GM12872 (cell line): ENCODE results near the gene HCN3.

Source experiments
- TF ChIP-seq, protein P1 (sequence below): IDR thresholded peaks from 3 replicates; pipeline ENCODE4 v1.5.1; 2011; ENCODE audit warnings: low read depth, mild to moderate bottlenecking, low read length, moderate library complexity; ENCODE audit not compliant: insufficient read depth

The HCN3 gene

DNA sequence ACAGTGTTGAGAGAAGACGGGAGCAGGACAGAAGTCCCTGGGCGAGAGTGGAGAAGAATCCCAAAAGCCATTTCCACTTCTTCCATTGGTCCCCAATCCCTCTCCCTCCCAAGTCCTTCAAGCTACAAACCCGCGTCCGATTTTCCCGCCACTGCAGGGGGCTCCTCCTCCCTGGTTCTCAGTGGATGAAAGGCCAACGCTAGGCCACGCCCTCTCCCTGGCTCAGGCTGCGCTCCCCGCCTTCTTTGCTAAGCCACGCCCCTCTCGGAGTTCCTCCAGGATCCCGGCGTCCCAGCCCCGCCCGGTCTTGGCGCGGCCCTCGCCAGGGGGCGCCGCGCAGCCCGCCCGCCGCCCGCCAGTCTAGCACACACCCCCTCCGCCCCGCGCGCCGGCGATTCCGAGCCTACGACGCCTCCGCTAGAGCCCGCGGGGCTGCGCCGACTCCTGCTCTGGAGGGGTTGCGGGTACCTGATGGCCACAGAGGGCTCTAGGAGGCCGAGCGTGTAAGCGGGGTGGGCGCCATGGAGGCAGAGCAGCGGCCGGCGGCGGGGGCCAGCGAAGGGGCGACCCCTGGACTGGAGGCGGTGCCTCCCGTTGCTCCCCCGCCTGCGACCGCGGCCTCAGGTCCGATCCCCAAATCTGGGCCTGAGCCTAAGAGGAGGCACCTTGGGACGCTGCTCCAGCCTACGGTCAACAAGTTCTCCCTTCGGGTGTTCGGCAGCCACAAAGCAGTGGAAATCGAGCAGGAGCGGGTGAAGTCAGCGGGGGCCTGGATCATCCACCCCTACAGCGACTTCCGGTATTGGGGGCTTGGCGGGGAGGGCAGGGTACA is at the start of gene HCN3:
Gene HCN3, plus strand, starts transcription at position 394 of the 832 bp plus-strand sequence. Its CDS starts 128 bp downstream, at position 522.
- TF ChIP-seq, protein P1, sequence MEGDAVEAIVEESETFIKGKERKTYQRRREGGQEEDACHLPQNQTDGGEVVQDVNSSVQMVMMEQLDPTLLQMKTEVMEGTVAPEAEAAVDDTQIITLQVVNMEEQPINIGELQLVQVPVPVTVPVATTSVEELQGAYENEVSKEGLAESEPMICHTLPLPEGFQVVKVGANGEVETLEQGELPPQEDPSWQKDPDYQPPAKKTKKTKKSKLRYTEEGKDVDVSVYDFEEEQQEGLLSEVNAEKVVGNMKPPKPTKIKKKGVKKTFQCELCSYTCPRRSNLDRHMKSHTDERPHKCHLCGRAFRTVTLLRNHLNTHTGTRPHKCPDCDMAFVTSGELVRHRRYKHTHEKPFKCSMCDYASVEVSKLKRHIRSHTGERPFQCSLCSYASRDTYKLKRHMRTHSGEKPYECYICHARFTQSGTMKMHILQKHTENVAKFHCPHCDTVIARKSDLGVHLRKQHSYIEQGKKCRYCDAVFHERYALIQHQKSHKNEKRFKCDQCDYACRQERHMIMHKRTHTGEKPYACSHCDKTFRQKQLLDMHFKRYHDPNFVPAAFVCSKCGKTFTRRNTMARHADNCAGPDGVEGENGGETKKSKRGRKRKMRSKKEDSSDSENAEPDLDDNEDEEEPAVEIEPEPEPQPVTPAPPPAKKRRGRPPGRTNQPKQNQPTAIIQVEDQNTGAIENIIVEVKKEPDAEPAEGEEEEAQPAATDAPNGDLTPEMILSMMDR = peak; percentile 56

DNA sequence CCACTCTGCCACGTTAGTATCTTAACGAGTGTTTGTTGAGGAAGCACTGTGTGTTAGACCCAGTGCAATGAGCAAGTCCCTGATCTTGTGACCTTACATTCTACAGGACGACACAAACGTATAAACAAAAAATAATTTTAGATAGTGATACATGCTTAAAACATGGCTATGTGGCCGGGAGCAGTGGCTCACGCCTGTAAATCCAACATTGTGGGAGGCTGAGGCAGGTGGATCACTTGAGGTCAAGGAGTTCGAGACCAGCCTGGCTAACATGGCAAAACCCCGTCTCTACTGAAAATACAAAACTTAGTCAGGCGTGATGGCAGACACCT is 49.2 kb upstream of the HCN3 start:
- TF ChIP-seq, protein P1 = no peak

DNA sequence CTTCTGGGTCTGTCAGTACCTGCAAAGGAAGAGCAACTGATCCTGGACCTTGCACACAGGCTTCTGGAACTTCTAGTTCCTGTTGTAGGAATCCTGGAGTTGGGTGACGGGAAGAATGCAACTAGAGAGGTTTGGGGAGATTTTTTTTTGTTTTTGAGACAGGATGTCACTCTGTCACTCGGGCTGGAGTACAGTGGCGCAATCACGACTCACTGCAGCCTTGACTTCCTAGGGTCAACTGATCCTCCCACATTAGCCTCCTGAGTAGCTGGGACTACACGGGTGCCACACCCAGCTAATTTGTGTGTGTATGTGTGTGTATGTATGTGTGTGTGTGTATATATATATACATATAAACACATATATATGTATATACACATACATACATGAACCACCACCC is 40.8 kb upstream of the HCN3 start:
- TF ChIP-seq, protein P1 = no peak

DNA sequence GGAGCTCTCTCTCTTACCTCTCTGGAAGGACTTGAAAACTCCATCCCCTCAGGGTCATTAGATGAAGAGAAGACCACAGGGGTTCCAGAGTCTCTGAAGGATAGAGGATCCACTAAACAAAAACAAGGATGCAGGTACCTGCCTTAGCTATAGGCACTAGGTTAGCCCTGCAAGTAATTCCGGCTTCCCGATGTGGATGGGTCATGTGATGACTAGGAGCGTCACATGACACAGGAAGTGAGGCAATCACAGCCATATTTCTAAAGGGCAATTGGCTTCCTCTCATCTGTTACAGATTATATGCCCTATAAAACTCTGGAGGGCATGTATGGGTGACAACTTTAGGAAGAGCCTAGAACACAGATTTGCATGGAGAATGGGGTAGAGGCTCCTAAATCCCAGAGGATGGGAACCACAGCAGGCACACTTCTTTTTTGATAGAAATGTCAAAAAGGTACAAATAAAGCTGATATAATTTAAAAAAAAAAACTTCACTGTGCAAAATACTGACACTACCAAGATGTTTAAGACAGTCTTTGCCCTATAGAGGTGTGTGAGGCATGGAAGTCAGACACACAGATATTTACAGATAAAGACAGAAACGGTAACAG is 36.1 kb upstream of the HCN3 start:
- TF ChIP-seq, protein P1 = no peak

DNA sequence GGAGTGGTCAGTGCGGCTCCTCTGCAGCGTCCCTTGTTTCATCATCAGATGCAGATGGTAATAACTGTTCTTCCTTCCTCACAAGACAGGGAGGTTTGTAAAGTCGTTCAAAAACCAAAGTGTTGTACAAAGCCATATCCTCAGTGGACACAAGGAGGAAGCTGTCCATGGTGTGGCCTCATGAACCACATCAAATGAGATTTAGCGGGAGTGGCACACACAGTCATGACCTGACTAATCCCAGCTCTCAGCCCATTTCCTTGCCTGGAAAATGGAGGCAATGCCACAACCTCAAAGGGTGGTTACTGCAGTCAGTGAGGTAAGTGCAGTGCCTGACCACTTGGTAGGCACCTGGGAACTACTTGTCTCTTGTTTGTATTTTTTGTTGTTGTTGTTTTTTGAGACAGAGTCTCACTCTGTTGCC is 35.4 kb upstream of the HCN3 start:
- TF ChIP-seq, protein P1 = no peak

DNA sequence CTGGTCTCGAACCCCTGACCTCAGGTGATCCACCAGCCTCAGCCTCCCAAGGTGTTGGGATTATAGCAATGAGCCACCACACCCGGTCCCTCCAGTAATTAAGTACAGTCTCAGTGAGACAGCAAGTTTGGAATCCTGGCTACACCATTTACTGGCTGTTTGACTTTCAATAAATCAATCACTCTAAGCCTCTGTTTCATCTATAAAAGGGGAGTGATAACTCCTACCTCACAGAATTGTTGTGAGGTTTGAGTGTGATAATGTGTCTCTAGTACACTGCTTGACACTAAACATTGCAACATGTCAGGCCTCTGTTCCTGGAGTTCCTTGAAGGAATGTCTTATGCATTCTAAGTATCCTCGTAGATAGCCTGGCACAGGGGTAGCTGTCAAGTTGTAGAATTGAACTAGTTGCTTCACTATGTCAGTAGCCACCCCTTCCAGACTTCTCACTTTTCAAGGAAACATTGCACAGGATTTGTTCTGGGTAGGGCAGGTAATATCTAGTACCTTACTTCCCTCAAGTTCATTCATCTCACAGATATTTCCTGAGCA is 34.4 kb upstream of the HCN3 start:
- TF ChIP-seq, protein P1 = no peak

DNA sequence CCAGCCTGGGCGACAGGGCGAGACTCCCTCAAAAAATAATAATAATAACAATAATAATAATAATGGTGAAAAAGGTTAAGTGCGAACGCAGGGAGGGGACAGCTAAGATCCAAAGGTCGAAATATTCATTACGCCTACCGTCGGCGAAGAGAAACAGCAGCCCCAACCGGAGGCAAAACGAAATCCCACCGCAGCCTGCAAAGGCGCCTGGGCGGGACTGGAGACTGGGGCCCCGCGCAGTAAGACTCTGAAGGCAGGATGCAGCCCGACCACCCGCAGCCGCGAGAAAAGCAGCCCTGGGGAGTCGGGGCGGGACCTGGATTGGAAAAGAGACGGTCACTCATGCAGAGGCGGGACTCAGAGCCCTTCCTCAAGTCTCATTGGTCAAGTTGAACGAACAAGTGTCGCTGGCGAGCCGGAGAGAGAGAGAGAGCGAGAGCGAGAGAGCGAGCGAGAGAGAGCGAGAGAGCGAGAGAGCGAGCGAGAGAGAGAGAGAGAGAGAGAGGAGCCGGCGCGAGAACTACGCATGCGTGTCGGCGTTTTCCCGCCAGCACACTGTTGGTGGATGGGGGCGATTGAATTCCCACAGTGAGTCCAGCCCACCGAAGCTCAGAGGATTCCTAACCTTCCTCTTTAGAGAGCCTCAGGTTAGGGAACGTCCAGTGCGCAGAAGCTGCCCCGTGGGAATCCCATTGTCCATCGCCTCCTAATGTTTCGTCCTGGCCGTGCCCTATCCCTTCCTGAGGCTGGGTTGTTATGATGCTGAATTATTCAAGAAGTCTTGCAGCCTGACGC is 32.7 kb upstream of the HCN3 start:
- TF ChIP-seq, protein P1 = peak; percentile 32; the same call in 2 of the 3 replicates
